ENCODE data around the gene KIF24.

The KIF24 gene

DNA sequence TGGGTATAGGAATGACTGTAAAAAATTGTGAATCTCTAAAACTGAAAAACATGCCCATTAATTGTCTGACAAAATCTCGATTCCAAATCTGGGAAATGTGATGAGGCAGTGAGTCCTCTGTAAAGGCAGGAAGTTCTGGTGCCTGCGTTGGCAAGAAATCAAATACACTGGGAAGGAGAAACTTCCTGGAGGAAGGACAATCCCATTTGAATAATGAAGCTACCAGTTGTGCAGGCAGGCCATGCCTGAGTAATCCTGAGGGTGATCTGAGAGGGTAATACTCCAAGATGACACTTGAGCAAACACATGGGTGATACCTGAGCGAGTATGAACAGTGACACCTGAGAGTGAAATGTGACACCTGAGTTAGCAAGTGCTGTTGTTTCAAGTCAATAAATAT lies 49.7 kb downstream of the KIF24 start:
- Mint-ChIP-seq H3K27me3 (no peaks in the 10 kb centered on the region), H3K36me3 (peaks cover 0 to 1% of the 10 kb centered on the region in 2 donors), H3K4me1 (no peaks in the 10 kb centered on the region), H3K27ac (no peak overlapping the region), H3K4me3 (no peak overlapping the region), H3K9me3 (no peaks in the 10 kb centered on the region)
- ATAC-seq (replicated peaks): no peak
- no peak for DNase-seq
